GM12801 (cell line): ENCODE measurements around the gene PTPN7.

ENCODE experiments used
- CTCF ChIP-seq: IDR thresholded peaks from one replicate; pipeline ENCODE4 v1.5.1; 2011; ENCODE audit warnings: control low read depth; ENCODE audit not compliant: insufficient read length; ENCODE audit errors: extremely low read depth

PTPN7 gene

GRCh38 chr1:202165942-202166843 lies 5.8 kb upstream of the PTPN7 start:
- no peak for TF ChIP-seq CTCF

GRCh38 chr1:202165267-202165941 lies 5.0 kb upstream of the PTPN7 start:
- TF ChIP-seq CTCF = no peak

- no peak for TF ChIP-seq CTCF
These were observed 4.1 kb upstream of the PTPN7 start for GRCh38 chr1:202164271-202165037.

- no peak for TF ChIP-seq CTCF
These were observed 3.2 kb upstream of the PTPN7 start for GRCh38 chr1:202163281-202164270.

GRCh38 chr1:202162418-202163280 lies 2.2 kb upstream of the PTPN7 start:
- TF ChIP-seq CTCF = no peak

GRCh38 chr1:202162047-202162417 lies 1.6 kb upstream of the PTPN7 start:
- TF ChIP-seq CTCF = no peak
